Tibial nerve (tissue), 4 donors: ENCODE measurements around the gene HADHB.

Experiments used
- CTCF ChIP-seq, 5 experiments: fragments of 200-600 bp in 3 of 5; fragments of 450-650 bp in 2 of 5; sonication (generic) in 3 of 5; IDR thresholded peaks; one replicate each; pipeline ENCODE4 v1.5.1; 2016 to 2019; ENCODE audit warnings: antibody characterized with exemption in 5 of 5, mild to moderate bottlenecking in 3 of 5, moderate library complexity in 2 of 5
- EP300 ChIP-seq, 2 donors: sonication (generic); formaldehyde crosslinking; IDR thresholded peaks; one replicate each; pipeline ENCODE4 v1.6.1; 2017; ENCODE audit warnings: antibody characterized with exemption in 2 of 2, mild to moderate bottlenecking in 1 of 2
- POLR2A ChIP-seq, 2 donors: fragments of 450-650 bp; IDR thresholded peaks; one replicate each; pipeline ENCODE4 v1.6.1; 2017; ENCODE audit warnings: antibody characterized with exemption in 2 of 2, mild to moderate bottlenecking in 2 of 2, moderate library complexity in 2 of 2

DNA sequence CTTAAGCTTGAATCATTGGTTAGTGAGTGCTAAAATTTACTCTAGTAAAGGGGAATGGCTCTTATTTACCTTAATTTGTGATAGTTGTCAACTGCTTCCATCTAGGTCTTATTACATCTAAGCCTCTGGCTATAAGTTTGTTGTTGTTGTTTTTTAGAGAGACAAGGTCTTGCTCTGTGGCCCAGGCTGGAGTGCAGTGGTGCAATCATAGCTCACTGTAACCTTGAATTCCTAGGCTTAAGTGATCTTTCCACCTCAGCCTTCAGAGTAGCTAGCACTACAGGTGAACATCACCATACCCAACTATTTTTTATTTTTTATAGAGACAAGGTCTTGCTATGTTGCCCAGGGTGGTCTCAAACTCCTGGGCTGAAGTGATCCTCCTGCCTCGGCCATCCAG lies 6.9 kb upstream of the HADHB start:
- TF ChIP-seq CTCF (IDR thresholded peaks at IDR 0.05), result no peak
- TF ChIP-seq EP300 (IDR thresholded peaks at IDR 0.05), result no peak
- TF ChIP-seq POLR2A (IDR thresholded peaks at IDR 0.05), result no peak
